Fibroblast of villous mesenchyme (primary cell): ENCODE results near the gene ARHGAP8. TPM values are rescaled to one million over a fixed set of nuclear protein-coding genes. Genes with fewer than 3 reads are reported as not detected.

Source experiments
- DNase-seq: peaks from one replicate; pipeline ENCODE4 v3.0.0-alpha.2; 2010; ENCODE audit warnings: low read depth
- H3K4me3 ChIP-seq: 2 replicates; pipeline ENCODE4 v1.5.1; 2011; ENCODE audit warnings: low read depth, mild to moderate bottlenecking, low read length
- total RNA-seq: library from RNA; depleted of rRNA; stranded (reverse); fragments of >200 nt; gene quantifications from 2 replicates; pipeline ENCODE4 v1.2.3, GENCODE V29; 2012
- TF ChIP-seq, protein P1 (sequence below): IDR thresholded peaks from 2 replicates; pipeline ENCODE4 v1.5.1; 2012; ENCODE audit warnings: low read depth, mild to moderate bottlenecking, low read length; ENCODE audit not compliant: insufficient read depth

The ARHGAP8 gene
- total RNA-seq, 1 donor = under 0.01 TPM

DNA sequence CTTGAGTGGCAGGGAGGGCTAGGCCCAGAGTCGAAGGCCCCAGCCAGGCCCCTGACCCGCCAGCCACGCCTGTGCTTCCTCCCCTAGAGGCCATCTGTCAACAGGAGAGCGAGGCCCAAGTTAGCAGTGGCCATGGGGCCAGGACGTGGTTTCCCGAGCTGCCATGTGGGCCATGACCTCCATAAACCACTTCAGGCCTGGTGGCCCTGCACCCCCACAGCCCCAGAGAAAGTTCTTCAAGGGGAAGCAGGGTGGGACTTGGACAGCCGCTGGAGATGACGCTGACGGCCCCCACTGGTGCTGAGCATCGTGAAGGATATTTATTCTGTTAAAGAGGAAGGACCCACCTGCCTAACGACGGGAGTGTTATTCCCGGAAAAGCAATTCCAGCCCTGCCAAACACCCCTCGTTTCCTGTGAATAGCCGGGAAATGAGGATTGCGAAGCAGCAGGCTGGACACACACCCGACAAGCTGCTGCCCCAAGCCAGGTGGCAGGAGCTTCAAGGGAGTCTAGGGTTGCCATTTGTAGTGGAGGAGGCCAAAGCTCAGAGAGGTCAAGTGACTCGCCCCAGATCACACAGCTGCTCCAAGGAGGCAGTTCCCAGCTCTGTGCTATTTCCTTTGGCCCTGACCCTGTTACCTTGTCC lies 37.5 kb upstream of the ARHGAP8 start:
- H3K4me3 ChIP-seq = no peak overlapping the region
- no peak for DNase-seq
- TF ChIP-seq, protein P1, sequence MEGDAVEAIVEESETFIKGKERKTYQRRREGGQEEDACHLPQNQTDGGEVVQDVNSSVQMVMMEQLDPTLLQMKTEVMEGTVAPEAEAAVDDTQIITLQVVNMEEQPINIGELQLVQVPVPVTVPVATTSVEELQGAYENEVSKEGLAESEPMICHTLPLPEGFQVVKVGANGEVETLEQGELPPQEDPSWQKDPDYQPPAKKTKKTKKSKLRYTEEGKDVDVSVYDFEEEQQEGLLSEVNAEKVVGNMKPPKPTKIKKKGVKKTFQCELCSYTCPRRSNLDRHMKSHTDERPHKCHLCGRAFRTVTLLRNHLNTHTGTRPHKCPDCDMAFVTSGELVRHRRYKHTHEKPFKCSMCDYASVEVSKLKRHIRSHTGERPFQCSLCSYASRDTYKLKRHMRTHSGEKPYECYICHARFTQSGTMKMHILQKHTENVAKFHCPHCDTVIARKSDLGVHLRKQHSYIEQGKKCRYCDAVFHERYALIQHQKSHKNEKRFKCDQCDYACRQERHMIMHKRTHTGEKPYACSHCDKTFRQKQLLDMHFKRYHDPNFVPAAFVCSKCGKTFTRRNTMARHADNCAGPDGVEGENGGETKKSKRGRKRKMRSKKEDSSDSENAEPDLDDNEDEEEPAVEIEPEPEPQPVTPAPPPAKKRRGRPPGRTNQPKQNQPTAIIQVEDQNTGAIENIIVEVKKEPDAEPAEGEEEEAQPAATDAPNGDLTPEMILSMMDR = no peak

DNA sequence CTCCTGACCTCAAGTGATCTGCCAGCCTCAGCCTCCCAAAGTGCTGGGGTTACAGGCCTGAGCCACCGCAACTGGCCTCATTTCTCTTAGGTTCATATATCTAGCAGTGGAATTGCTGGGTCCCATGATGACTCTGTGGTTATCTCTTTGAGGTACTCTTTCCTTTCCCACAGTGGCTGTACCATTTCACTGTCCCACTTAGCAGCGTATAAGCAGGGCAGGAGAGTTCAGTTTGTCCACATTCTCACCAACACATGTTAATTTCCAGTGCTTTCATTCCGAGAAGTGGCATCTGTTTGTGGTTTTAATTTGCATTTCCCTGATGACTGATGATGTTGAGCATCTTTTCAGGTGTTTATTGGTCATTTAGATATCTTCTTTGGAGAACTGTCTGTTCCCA lies 34.0 kb upstream of the ARHGAP8 start:
- H3K4me3 ChIP-seq = no peak overlapping the region
- DNase-seq = no peak
- TF ChIP-seq, protein P1 = no peak

DNA sequence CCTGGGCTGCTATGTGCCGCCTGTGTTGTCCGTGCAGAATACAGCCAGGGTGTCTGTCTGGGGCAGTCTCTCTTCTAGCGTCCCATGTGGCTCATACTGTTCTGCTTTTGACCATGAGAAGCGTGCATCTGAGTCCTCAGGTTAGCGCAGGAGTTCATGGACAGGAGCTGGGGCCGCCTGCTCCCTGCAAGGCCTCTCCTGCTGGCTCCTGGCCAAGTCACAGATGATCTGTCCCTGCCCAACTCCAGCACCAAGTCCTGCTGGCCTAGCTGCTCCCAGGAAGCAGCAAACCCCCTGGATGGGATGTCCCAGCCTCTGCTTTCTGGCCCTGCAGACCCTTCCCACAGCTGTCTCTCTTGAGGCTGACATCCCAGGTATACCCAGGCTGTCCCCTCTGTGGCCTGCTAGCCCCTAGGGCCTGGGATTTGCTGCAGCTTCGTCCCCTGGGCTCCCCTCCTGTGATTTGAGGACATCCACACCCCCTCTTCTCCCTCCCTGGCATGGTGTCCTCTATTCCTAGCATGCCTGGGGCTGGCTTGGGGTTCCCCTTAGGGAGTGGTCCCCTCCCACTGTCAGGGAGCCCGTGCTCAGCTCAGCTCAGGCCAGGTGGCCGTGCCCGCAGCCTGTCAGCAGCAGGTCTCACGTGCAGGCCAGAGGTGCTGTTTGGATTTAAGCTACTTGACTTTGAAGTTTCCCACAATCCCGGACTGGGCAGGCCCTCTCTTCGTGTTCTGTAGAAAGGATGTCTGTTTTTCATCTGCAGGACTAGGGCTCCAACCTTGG lies 32.6 kb upstream of the ARHGAP8 start:
- DNase-seq = no peak
- no peak overlapping the region for H3K4me3 ChIP-seq
- TF ChIP-seq, protein P1 = no peak

DNA sequence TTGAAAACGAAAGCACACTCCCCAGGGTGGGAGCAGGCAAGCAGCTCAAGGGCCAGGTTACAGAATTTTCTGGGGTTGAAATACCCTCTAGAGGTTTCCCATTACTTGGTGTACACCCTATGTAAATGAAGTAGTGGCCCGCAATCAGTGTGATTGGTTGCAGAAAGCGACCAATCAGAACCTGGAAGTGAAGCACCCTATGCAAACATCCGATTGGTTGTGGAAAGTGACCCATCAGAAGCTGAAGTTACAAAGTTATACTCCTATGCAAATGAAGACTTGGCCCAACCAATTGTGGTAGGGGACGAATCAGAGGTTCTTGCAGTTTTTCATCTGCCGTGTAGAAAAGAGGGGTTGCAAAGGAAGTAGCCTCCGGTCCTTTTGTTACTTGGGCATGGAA lies 31.2 kb upstream of the ARHGAP8 start:
- TF ChIP-seq, protein P1 = no peak
- DNase-seq = no peak
- H3K4me3 ChIP-seq = no peak overlapping the region

DNA sequence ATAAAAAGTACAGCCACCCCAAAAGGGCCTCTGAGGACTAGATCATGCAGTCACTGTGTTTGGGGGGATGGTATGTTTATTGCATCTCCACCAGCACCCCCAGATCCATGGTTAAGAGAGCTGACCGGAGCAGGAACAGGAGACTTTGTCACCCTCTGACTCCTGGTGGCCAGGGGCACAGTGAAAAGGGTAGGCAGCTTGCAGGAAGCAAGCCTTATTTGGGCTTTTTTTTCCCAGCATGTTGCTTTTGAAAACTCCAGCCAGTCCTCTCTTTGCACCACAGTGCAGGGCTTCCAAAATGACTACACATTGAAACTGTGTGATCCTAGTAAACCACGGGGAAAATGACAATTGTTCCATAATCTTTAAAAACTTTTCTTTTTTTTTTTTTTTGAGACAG lies 29.8 kb upstream of the ARHGAP8 start:
- no peak for DNase-seq
- TF ChIP-seq, protein P1 = no peak
- H3K4me3 ChIP-seq = no peak overlapping the region

DNA sequence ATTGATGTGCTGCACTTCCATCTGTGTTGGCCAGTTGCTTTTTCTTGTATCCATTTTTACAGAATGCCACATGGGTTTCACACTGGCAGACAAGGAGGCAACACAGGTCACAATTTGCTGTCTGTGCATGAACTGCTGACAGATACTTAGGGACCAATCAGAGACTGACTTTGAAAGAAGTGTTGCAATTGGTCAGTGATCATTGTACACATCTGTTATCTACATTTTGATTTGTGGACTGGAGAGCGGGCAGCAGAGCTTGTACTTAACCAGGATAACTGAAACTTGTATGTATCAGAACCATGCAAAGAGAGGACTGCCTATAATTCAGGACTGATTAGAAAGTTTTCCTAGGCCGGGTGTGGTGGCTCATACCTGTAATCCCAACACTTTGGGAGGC lies 28.6 kb upstream of the ARHGAP8 start:
- H3K4me3 ChIP-seq = no peak overlapping the region
- TF ChIP-seq, protein P1 = no peak
- peak; percentile 55 for DNase-seq
